LNCaP clone FGC (cell line): ENCODE measurements around the gene SBF2.
"Not testable (repeated sequence)": the region's sequence is repeated elsewhere in the genome, so short reads cannot be mapped to it uniquely, and the experiment has no call there.

Source experiments
- DNase-seq: peaks from one replicate; pipeline ENCODE4 v3.0.0-alpha.2; 2011; ENCODE audit warnings: low read depth
- H3K4me3 ChIP-seq: 2 replicates; pipeline ENCODE4 v1.5.1; 2011; ENCODE audit warnings: mild to moderate bottlenecking, low read depth, low read length, control low read depth
- TF ChIP-seq, protein P1 (sequence below): IDR thresholded peaks from 2 replicates; pipeline ENCODE4 v1.5.1; 2012; ENCODE audit warnings: mild to moderate bottlenecking; ENCODE audit not compliant: control insufficient read depth, insufficient read depth; ENCODE audit errors: extremely low read depth

Gene SBF2

DNA sequence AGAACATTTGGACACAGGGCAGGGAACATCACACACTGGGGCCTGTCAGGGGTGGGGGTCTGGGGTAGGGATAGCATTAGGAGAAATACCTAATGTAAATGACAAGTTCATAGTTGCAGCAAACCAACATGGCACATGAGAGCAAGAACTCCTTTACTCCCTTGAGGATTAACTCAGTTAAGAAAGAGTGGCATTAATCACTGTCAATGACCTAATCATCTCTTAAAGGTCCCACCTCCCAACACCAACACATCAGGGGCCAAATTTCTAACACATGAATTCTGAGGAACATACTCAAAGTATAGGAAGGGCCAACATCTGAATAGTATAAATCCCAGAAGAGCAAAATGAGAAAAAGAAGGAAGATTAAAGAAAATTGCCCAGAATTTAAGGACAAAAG is 357.3 kb downstream of the SBF2 start:
- DNase-seq, result no peak
- TF ChIP-seq, protein P1, sequence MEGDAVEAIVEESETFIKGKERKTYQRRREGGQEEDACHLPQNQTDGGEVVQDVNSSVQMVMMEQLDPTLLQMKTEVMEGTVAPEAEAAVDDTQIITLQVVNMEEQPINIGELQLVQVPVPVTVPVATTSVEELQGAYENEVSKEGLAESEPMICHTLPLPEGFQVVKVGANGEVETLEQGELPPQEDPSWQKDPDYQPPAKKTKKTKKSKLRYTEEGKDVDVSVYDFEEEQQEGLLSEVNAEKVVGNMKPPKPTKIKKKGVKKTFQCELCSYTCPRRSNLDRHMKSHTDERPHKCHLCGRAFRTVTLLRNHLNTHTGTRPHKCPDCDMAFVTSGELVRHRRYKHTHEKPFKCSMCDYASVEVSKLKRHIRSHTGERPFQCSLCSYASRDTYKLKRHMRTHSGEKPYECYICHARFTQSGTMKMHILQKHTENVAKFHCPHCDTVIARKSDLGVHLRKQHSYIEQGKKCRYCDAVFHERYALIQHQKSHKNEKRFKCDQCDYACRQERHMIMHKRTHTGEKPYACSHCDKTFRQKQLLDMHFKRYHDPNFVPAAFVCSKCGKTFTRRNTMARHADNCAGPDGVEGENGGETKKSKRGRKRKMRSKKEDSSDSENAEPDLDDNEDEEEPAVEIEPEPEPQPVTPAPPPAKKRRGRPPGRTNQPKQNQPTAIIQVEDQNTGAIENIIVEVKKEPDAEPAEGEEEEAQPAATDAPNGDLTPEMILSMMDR, result no peak
- H3K4me3 ChIP-seq, result no peak overlapping the region

GRCh38 chr11:9932843-9933242 is 361.2 kb downstream of the SBF2 start:
- not testable (repeated sequence) for DNase-seq, H3K4me3 ChIP-seq

- not testable (repeated sequence) for DNase-seq, H3K4me3 ChIP-seq
Measured at GRCh38 chr11:9930562-9931331, 363.3 kb downstream of the SBF2 start.

- H3K4me3 ChIP-seq, result no peak overlapping the region
- TF ChIP-seq, protein P1, result no peak
- DNase-seq, result no peak
Measured at GRCh38 chr11:9927670-9928069, 366.3 kb downstream of the SBF2 start.

GRCh38 chr11:9923280-9923679 is 370.7 kb downstream of the SBF2 start:
- TF ChIP-seq, protein P1, result no peak
- no peak for DNase-seq
- no peak overlapping the region for H3K4me3 ChIP-seq

DNA sequence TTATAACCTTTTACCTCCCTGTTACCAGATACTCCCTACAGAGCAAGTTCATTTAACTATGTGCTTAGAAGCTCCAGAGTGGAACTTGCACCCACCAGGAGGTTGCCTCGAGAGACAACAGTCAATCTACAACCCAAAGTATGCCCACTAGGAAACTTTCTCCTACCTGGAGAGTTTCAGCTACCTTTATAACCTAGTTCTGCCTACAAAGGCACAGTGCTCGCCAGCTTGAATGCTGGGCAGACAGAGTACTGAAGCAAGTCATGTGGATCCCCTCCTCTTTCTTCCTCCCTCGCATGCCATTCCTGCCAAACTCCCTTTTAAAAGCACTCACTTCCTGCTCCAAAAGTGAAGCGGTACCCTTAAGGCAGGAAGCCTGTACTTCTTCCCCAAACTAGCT is 371.2 kb downstream of the SBF2 start:
- H3K4me3 ChIP-seq, result no peak overlapping the region
- DNase-seq, result no peak
- TF ChIP-seq, protein P1, result no peak

DNA sequence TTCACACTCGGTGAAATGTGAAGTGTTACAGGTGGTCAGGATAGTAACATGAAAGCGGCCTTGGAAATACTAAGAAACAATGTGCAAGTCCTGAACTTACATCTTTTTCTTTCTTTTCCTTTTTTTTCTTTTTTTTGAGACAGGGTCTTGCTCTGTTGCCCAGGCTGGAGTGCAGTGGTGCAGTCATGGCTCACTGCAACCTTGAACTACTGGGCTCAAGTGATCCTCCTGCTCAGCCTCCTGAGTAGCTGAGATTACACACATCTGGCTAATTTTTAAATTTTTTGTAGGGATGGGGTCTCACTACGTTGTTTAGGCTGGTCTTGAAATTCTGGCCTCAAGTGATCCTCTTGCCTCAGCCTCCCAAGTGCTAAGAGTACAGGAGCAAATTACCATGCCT is 377.5 kb downstream of the SBF2 start:
- H3K4me3 ChIP-seq, result no peak overlapping the region
- no peak for DNase-seq
- TF ChIP-seq, protein P1, result no peak

- DNase-seq, result no peak
- TF ChIP-seq, protein P1, result no peak
- no peak overlapping the region for H3K4me3 ChIP-seq
Measured at GRCh38 chr11:9914064-9914463, 380.0 kb downstream of the SBF2 start.
